AG10803 (cell line): ENCODE data around the gene MAP2.
A peak's percentile ranks its signal among the peaks of the same experiment; 100 is the strongest.

ENCODE experiments used
- DNase-seq: peaks from one replicate; pipeline ENCODE4 v3.0.0; 2010; ENCODE audit warnings: low read depth
- H3K4me3 ChIP-seq: 2 replicates; pipeline ENCODE4 v1.5.1; 2011; ENCODE audit warnings: mild to moderate bottlenecking, low read length, control low read depth
- CTCF ChIP-seq: conservative IDR thresholded peaks from 2 replicates; pipeline ENCODE4 v1.5.1; 2011; ENCODE audit warnings: mild to moderate bottlenecking, low read length, control low read depth, inconsistent platforms

Gene MAP2

DNA sequence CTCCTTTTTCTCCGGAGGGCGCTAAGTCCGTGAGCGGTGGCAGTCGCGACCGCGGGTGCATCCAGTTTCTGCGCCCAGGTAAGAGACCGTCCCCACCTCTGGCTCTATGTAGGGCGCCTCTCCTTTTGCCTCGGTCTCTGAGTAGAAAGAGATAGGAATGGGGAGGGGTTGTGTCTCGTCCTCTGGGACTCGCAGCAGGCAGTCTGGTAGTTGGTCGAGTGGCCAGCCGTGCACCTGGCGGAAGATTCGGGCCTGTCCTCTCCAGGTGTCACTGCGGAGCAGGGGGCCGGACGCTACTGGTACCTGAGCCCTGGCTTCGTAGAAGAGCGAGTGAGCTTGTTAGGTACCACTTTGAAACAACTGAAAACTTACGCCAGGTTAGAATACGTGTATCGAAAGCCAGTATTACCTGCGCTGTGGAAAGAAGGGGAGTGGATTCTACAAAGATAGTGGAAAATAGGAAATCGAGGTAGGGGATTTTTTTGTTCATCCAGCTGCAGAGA, 403 bp downstream of the MAP2 start:
- no peak for TF ChIP-seq CTCF
- H3K4me3 ChIP-seq = peak overlapping the region; percentile 63
- no peak for DNase-seq

- 0 out of 2 replicates have a peak, but pooled peaks have one; percentile 4 for TF ChIP-seq CTCF
- H3K4me3 ChIP-seq = peak overlapping the region; percentile 63
- DNase-seq = no peak
Measured at GRCh38 chr2:209424781-209425470, 1.1 kb downstream of the MAP2 start.

GRCh38 chr2:209425471-209426071, 1.7 kb downstream of the MAP2 start:
- DNase-seq = peak; percentile 36
- TF ChIP-seq CTCF = peak; percentile 76
- H3K4me3 ChIP-seq = no peak overlapping the region

- TF ChIP-seq CTCF = no peak
- H3K4me3 ChIP-seq = no peak overlapping the region
- DNase-seq = no peak
Measured at GRCh38 chr2:209426432-209426831, 2.6 kb downstream of the MAP2 start.

DNA sequence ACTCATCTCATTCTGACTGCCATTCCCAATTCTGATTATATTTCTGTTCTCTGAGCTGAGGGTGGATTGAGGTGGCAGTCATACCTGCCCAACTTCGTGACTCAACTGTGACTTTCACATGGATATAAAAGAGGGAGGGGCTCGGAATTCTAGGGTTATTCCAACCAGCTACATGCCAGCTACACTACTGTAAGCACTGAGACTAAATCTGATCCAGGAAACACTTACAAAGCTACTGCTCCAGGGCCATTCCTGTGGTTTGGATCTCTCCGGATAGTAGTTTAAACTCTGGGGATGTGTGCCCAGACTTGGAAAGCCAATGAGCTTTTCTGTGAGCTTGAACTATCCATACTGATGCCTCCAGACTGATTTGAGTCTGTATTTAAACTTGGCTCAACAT, 7.9 kb downstream of the MAP2 start:
- no peak for TF ChIP-seq CTCF
- peak; percentile 60 for DNase-seq
- H3K4me3 ChIP-seq = no peak overlapping the region

- H3K4me3 ChIP-seq = no peak overlapping the region
- no peak for TF ChIP-seq CTCF
- DNase-seq = no peak
Measured at GRCh38 chr2:209441541-209441940, 17.7 kb downstream of the MAP2 start.

DNA sequence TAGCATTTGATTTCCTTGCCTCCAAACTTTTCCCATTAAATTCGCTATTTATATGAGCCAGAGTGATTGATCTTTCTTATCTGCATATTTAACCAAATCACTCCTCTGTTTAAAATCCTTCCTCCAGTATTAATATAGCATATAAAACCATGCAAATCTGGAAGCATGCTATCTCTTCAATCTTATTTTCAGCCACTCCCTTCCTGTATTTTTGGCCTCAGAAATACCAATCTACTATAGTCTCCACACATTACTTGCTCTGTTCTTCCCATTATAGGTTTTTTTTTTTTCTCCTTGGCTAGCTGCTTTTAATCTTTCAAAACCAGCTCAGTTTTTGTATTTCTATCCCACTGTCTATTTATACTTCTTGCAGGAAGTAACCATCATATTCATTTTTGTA, 19.1 kb downstream of the MAP2 start:
- no peak for TF ChIP-seq CTCF
- H3K4me3 ChIP-seq = no peak overlapping the region
- DNase-seq = no peak
